Measurements from ENCODE around the gene IL12B. TPM values are rescaled to one million over a fixed set of nuclear protein-coding genes. Genes with fewer than 3 reads are reported as not detected.
"Not testable (repeated sequence)": the region's sequence is repeated elsewhere in the genome, so short reads cannot be mapped to it uniquely, and the experiment has no call there.

IL12B gene
- polyA plus RNA-seq, 1 experiment, result 0.02 TPM

- ChIA-PET POLR2A (no interaction called here), CTCF (interaction anchor here (0.9 kb wide), 1 partner anchor 113 kb away, joined by 4 read pairs; no protein-coding TSS in a partner anchor)
- H3K9me3 ChIP-seq (ENCODE audit: control insufficient read depth, insufficient read depth, low read length), result peaks cover 3% of the 10 kb centered on the region; the same call in 1 of the 2 replicates
- no peak overlapping the region for H3K4me3 ChIP-seq (ENCODE audit: low read depth, low read length)
- H3K27me3 ChIP-seq (ENCODE audit: control insufficient read depth, insufficient read depth, low read length), result no peaks in the 10 kb centered on the region
- no peak for TF ChIP-seq CTCF (IDR thresholded peaks at IDR 0.05; ENCODE audit: low read depth, low read length)
- H3K27ac ChIP-seq (ENCODE audit: low read depth, low read length), result no peak overlapping the region
- DNase-seq (ENCODE audit: low read depth, low spot score), result no peak
These were observed 60.6 kb downstream of the IL12B start for GRCh38 chr5:159269723-159270122.

GRCh38 chr5:159266764-159267163 lies 63.5 kb downstream of the IL12B start:
- DNase-seq (ENCODE audit: low read depth, low spot score); H3K4me3 ChIP-seq (ENCODE audit: low read depth, low read length); H3K9me3 ChIP-seq (ENCODE audit: control insufficient read depth, insufficient read depth, low read length); H3K27me3 ChIP-seq (ENCODE audit: control insufficient read depth, insufficient read depth, low read length); H3K27ac ChIP-seq (ENCODE audit: low read depth, low read length); POLR2A ChIA-PET: not testable (repeated sequence)
- CTCF ChIA-PET, result interaction anchor here (0.6 to 2.4 kb wide), 2 partner anchors 111 to 1449 kb away, joined by 3 to 10 read pairs; no protein-coding TSS in a partner anchor

Small RNAs within 50 kb of the gene (small RNA-seq; reads per million reads assigned to genes)
- gene RNU4ATAC2P (ENCODE audit: insufficient read length, low read depth), result not detected

Other genes starting within 250 kb of the IL12B start
- 0.51 and 0.79 TPM in 2 replicates for gene EBF1, start 230.6 kb downstream of the IL12B start, polyA plus RNA-seq (2011; rRNA removed)
- 66.3 and 80.2 TPM in 2 replicates for gene RNF145, start 120.9 kb downstream of the IL12B start, polyA plus RNA-seq (2011; rRNA removed)
- 25.0 and 34.4 TPM in 2 replicates for gene UBLCP1, start 67.2 kb downstream of the IL12B start, polyA plus RNA-seq (2011; rRNA removed)